Hepatocyte (in vitro differentiated cells): ENCODE results near the gene TMEM106C. TPM values are rescaled to one million over a fixed set of nuclear protein-coding genes. Genes with fewer than 3 reads are reported as not detected.

Experiments used
- DNase-seq: peaks from one replicate; pipeline ENCODE4 v3.0.0-alpha.2; 2016; ENCODE audit warnings: low spot score
- H2AFZ ChIP-seq: fragments of 200-600 bp; sonication (generic); 2 replicates; pipeline ENCODE4 v1.6.0; 2016; ENCODE audit warnings: antibody characterized with exemption, mild to moderate bottlenecking
- H3K27ac ChIP-seq: fragments of 200-600 bp; sonication (generic); 2 replicates; pipeline ENCODE4 v1.5.1; 2016; ENCODE audit warnings: mild to moderate bottlenecking
- H3K27me3 ChIP-seq: fragments of 200-600 bp; sonication (generic); 2 replicates; pipeline ENCODE4 v1.6.1; 2016
- H3K36me3 ChIP-seq: fragments of 200-600 bp; sonication (generic); replicated peaks from 2 replicates; pipeline ENCODE4 v1.5.1; 2016; ENCODE audit warnings: low read depth; ENCODE audit not compliant: insufficient read depth
- H3K4me1 ChIP-seq: fragments of 200-600 bp; sonication (generic); 2 replicates; pipeline ENCODE4 v1.5.1; 2016; ENCODE audit warnings: mild to moderate bottlenecking, moderate library complexity; ENCODE audit not compliant: insufficient read depth
- H3K4me2 ChIP-seq: fragments of 200-600 bp; sonication (generic); 2 replicates; pipeline ENCODE4 v1.6.0; 2016
- H3K4me3 ChIP-seq: fragments of 200-600 bp; sonication (generic); 2 replicates; pipeline ENCODE4 v1.5.1; 2016; ENCODE audit warnings: mild to moderate bottlenecking
- H3K79me2 ChIP-seq: fragments of 200-600 bp; sonication (generic); 2 replicates; pipeline ENCODE4 v1.6.0; 2017; ENCODE audit warnings: mild to moderate bottlenecking
- H3K9me2 ChIP-seq: fragments of 200-600 bp; sonication (generic); replicated peaks from 2 replicates; pipeline ENCODE4 v1.6.0; 2017; ENCODE audit warnings: mild to moderate bottlenecking; ENCODE audit not compliant: insufficient read depth
- H3K9me3 ChIP-seq: fragments of 200-600 bp; sonication (generic); 2 replicates; pipeline ENCODE4 v1.5.1; 2016; ENCODE audit warnings: low read depth, mild to moderate bottlenecking
- H4K20me1 ChIP-seq: fragments of 200-600 bp; sonication (generic); 2 replicates; pipeline ENCODE4 v1.6.0; 2016; ENCODE audit warnings: mild to moderate bottlenecking; ENCODE audit not compliant: insufficient read depth, poor library complexity, severe bottlenecking
- EZH2 ChIP-seq: fragments of 200-600 bp; sonication (generic); IDR thresholded peaks from 2 replicates; pipeline ENCODE4 v1.6.1; 2016; ENCODE audit warnings: antibody characterized with exemption, mild to moderate bottlenecking, borderline replicate concordance
- EZH2phosphoT487 ChIP-seq: fragments of 200-600 bp; sonication (generic); IDR thresholded peaks from one replicate; pipeline ENCODE4 v1.6.1; 2018; ENCODE audit warnings: antibody characterized with exemption, mild to moderate bottlenecking, low read depth, moderate library complexity; ENCODE audit not compliant: unreplicated experiment, severe bottlenecking
- WGBS: methylation state at CpG from one replicate; pipeline ENCODE4 v1.1.6; 2016; ENCODE audit warnings: low lambda C conversion rate; ENCODE audit errors: missing lambda C conversion rate; 5-methylcytosine and 5-hydroxymethylcytosine counted together
- polyA plus RNA-seq: library from polyadenylated mRNA; unstranded; fragments of >200 nt; fragmentation: Nextera tagmentation; extraction: Ambion mirVana; gene quantifications from 2 replicates; pipeline ENCODE4 v1.2.1, GENCODE V29; 2016
- total RNA-seq: library from RNA; depleted of rRNA; stranded (reverse); fragments of >200 nt; gene quantifications from 2 replicates; pipeline ENCODE4 v1.2.3, GENCODE V29; 2014
- TF ChIP-seq, protein P1 (sequence below): fragments of 200-600 bp; sonication (generic); IDR thresholded peaks from 2 replicates; pipeline ENCODE4 v1.5.1; 2016; ENCODE audit warnings: antibody characterized with exemption, mild to moderate bottlenecking; ENCODE audit not compliant: poor library complexity

The TMEM106C gene
- total and polyA plus RNA-seq, 2 experiments from 2014 or later: 101 to 113 TPM

DNA sequence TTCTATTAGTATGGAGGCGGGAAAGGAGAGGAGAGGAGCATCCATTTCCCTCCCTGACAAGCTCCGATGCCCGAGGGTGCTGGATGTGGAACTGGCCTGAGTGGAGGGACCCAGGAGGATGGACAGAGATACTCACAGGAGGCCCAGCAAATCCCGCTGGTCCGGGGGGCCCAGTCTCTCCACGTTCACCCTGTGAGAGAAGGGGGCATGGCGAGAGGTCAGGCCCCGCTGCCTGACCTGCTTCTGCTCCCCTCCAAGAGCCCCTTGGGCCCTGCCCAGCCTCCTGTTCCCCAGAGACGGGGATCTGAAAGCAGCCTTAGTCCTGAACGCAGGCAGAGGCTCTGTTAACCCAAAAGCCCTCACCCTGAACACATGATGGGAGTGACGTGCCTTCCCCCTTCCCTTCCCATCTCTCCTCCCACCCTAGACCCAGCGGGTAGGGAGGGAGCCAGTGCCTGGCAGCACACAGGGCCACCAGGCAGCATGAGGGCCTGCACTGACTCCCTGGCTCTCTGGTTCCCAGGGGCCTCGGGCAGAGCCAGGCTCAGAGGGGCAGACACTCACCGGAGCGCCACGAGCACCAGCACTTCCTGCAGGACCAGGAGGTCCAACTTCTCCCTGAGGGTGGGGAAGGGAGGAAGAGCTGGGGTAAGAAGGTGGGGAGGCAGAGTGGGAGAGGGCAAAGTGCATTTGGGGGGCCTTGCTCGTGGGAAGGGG is 17.5 kb downstream of the TMEM106C start:
- TF ChIP-seq, protein P1, sequence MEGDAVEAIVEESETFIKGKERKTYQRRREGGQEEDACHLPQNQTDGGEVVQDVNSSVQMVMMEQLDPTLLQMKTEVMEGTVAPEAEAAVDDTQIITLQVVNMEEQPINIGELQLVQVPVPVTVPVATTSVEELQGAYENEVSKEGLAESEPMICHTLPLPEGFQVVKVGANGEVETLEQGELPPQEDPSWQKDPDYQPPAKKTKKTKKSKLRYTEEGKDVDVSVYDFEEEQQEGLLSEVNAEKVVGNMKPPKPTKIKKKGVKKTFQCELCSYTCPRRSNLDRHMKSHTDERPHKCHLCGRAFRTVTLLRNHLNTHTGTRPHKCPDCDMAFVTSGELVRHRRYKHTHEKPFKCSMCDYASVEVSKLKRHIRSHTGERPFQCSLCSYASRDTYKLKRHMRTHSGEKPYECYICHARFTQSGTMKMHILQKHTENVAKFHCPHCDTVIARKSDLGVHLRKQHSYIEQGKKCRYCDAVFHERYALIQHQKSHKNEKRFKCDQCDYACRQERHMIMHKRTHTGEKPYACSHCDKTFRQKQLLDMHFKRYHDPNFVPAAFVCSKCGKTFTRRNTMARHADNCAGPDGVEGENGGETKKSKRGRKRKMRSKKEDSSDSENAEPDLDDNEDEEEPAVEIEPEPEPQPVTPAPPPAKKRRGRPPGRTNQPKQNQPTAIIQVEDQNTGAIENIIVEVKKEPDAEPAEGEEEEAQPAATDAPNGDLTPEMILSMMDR: no peak
- TF ChIP-seq EZH2phosphoT487 (no peak), EZH2 (no peak)
- no peaks in the 10 kb centered on the region for H3K9me3 ChIP-seq
- WGBS: 90% methylated on average over 17 of the region's 17 CpGs
- H3K79me2 ChIP-seq: no peaks in the 10 kb centered on the region
- H3K27me3 ChIP-seq: no peaks in the 10 kb centered on the region
- H4K20me1 ChIP-seq: no peaks in the 10 kb centered on the region
- H3K36me3 ChIP-seq: no peaks in the 10 kb centered on the region
- no peak overlapping the region for H3K27ac ChIP-seq
- H3K4me2 ChIP-seq: no peak overlapping the region
- H3K4me1 ChIP-seq: peaks cover 10% of the 10 kb centered on the region
- no peak overlapping the region for H3K4me3 ChIP-seq
- no peak overlapping the region for H2AFZ ChIP-seq
- DNase-seq: no peak
- no peaks in the 10 kb centered on the region for H3K9me2 ChIP-seq

DNA sequence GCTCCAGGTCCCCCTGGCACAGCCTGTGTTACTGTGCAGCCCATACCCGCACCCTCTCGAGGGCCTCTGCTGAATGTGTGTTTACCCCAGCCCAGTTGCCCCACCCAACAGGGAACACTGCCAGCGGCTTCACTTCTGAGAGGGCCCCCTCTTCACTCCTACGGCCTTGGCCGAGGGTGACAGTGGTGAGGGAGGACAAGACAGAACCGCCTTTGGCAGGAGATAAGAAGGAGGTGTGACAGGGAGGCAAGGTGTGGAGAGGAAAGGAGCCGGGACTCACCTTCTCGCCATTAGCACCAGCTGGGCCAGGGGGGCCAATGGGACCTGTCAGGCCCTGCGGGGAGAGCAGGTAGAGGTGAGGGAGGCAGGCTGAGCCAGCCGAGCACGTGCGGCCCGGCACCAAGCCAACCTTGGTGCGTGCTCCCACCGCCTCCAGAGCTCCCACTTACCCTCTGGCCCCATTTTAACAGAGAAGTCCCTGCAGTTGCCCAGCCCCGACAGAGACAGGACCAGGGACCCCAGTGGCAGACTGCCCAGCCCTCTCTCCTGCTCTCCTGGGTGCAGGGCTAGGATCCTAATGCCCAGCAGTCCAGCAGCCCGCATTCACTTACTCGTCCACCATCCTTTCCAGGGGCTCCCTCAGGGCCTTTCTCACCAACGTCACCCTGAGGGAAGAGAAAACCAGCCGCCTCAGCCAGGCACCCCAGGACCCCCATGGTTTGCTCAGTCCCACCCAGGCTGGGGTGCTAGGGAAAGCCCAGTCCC is 18.3 kb downstream of the TMEM106C start:
- no peak overlapping the region for H3K4me3 ChIP-seq
- no peaks in the 10 kb centered on the region for H3K9me2 ChIP-seq
- no peak overlapping the region for H3K27ac ChIP-seq
- TF ChIP-seq EZH2phosphoT487 (no peak), EZH2 (no peak)
- TF ChIP-seq, protein P1: no peak
- no peak for DNase-seq
- no peaks in the 10 kb centered on the region for H3K36me3 ChIP-seq
- H3K9me3 ChIP-seq: no peaks in the 10 kb centered on the region
- H3K79me2 ChIP-seq: no peaks in the 10 kb centered on the region
- no peaks in the 10 kb centered on the region for H4K20me1 ChIP-seq
- 78% methylated on average over 20 of the region's 20 CpGs for WGBS
- peaks cover 10% of the 10 kb centered on the region for H3K4me1 ChIP-seq
- H3K4me2 ChIP-seq: no peak overlapping the region
- no peak overlapping the region for H2AFZ ChIP-seq
- no peaks in the 10 kb centered on the region for H3K27me3 ChIP-seq

DNA sequence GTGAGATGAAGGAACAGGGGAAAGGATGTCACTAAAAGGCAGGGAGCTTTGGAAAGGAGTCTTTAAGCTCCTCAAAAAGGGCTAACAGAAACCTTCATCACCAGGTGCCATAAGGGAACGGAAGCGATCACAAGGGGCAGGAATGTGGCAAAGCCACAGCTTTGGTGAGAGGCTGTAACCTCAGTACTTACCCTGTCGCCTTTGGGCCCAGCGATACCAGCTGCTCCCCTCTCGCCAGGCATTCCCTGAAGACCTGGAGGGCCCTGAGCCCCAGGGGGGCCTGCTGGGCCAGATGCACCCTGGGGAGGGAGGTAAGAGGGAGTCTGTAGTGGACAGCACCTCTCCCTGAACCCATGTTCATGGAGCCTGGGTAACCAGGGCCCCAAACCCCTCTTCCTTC is 18.9 kb downstream of the TMEM106C start:
- Histone ChIP-seq H3K9me2 (no peaks in the 10 kb centered on the region), H3K27ac (no peak overlapping the region), H3K79me2 (no peaks in the 10 kb centered on the region), H3K27me3 (no peaks in the 10 kb centered on the region), H4K20me1 (no peaks in the 10 kb centered on the region), H3K4me2 (no peak overlapping the region), H3K4me3 (no peak overlapping the region), H3K4me1 (peaks cover 10% of the 10 kb centered on the region), H3K36me3 (no peaks in the 10 kb centered on the region), H2AFZ (no peak overlapping the region), H3K9me3 (no peaks in the 10 kb centered on the region)
- DNase-seq: no peak
- TF ChIP-seq EZH2 (no peak), EZH2phosphoT487 (no peak)
- TF ChIP-seq, protein P1: no peak
- 77% methylated on average over 5 of the region's 5 CpGs for WGBS
